Measurements from ENCODE around the gene SGCD.
A peak's percentile ranks its signal among the peaks of the same experiment; 100 is the strongest.
"Not testable (repeated sequence)": the region's sequence is repeated elsewhere in the genome, so short reads cannot be mapped to it uniquely, and the experiment has no call there.

SGCD gene

GRCh38 chr5:156654444-156654843, 327.5 kb downstream of the SGCD start:
- no peak overlapping the region for H3K4me3 ChIP-seq (ENCODE audit: control insufficient read depth, low read depth, low read length)
- no peak for DNase-seq (ENCODE audit: low read depth)
- TF ChIP-seq, protein P1, sequence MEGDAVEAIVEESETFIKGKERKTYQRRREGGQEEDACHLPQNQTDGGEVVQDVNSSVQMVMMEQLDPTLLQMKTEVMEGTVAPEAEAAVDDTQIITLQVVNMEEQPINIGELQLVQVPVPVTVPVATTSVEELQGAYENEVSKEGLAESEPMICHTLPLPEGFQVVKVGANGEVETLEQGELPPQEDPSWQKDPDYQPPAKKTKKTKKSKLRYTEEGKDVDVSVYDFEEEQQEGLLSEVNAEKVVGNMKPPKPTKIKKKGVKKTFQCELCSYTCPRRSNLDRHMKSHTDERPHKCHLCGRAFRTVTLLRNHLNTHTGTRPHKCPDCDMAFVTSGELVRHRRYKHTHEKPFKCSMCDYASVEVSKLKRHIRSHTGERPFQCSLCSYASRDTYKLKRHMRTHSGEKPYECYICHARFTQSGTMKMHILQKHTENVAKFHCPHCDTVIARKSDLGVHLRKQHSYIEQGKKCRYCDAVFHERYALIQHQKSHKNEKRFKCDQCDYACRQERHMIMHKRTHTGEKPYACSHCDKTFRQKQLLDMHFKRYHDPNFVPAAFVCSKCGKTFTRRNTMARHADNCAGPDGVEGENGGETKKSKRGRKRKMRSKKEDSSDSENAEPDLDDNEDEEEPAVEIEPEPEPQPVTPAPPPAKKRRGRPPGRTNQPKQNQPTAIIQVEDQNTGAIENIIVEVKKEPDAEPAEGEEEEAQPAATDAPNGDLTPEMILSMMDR (IDR thresholded peaks at IDR 0.05; ENCODE audit: control insufficient read depth, insufficient read depth, low read depth, low read length, missing control alignments): no peak

DNA sequence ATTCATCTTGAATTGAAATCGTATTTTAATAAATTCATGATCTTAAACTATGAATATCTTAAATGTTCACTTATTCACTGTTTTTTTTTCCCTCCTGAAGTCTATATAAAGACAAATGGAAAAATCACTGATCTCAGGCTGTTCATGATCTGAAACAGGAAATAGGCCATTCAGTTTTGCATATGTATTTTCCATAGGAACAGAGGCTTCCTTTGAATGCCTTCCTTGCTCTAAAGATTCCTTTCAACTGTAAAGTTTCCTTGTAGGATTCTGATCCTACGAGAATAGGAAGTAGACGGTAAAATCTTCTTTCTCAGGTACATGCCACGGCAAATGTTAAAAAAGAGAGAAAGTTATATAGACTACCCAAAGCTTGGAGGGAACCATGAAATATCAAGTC, 328.8 kb downstream of the SGCD start:
- DNase-seq (ENCODE audit: low read depth): no peak
- no peak overlapping the region for H3K4me3 ChIP-seq (ENCODE audit: control insufficient read depth, low read depth, low read length)
- TF ChIP-seq, protein P1 (IDR thresholded peaks at IDR 0.05; ENCODE audit: control insufficient read depth, insufficient read depth, low read depth, low read length, missing control alignments): no peak

GRCh38 chr5:156664832-156665231, 337.9 kb downstream of the SGCD start:
- not testable (repeated sequence) for DNase-seq (ENCODE audit: low read depth)

GRCh38 chr5:156666686-156667085, 339.7 kb downstream of the SGCD start:
- DNase-seq (ENCODE audit: low read depth): not testable (repeated sequence)

More at GRCh38 chr5:156664832-156665231, 337.9 kb downstream of the SGCD start:
- not testable (repeated sequence) for H3K4me3 ChIP-seq (ENCODE audit: control insufficient read depth, low read depth, low read length)

DNA sequence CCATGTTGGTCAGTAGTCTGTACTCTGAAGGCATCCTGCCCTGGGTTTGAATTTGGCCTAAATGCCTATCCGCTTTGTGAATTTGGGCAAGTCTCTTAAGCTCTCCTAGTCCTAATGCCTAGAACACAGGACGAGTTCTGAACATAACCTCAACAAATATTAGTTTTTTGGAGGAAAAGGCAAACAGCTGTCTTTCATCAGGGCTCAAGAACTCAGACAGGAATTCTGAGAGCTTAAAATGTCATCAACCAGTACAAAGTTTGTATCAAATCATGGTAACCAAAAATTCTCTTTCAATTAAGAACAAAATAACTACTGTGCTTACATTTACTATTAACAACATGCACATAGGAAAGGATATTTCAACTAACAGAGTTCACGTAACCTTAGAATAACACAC, 340.7 kb downstream of the SGCD start:
- DNase-seq (ENCODE audit: low read depth): no peak
- H3K4me3 ChIP-seq (ENCODE audit: control insufficient read depth, low read depth, low read length): no peak overlapping the region
- TF ChIP-seq, protein P1 (IDR thresholded peaks at IDR 0.05; ENCODE audit: control insufficient read depth, insufficient read depth, low read depth, low read length, missing control alignments): no peak

More at GRCh38 chr5:156666686-156667085, 339.7 kb downstream of the SGCD start:
- not testable (repeated sequence) for H3K4me3 ChIP-seq (ENCODE audit: control insufficient read depth, low read depth, low read length)

DNA sequence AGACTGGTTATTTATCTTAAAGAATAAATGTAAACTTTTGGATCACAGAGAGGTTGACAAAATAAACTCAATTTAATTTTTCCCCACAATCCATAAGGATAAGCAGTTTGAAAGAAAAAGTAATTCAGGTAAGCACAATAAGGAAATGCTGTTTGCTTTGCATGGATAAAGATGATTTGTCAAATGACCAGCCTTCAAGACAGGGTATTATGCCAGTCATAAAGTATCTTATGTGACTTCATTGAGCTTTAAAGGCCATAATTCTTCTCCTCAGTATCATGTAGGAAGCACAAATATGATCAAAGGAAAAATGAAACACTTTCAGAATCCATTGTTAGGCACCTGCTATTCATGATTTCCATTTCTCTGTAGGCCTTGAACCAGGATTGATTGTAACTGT, 342.5 kb downstream of the SGCD start:
- H3K4me3 ChIP-seq (ENCODE audit: control insufficient read depth, low read depth, low read length): no peak overlapping the region
- no peak for DNase-seq (ENCODE audit: low read depth)
- TF ChIP-seq, protein P1 (IDR thresholded peaks at IDR 0.05; ENCODE audit: control insufficient read depth, insufficient read depth, low read depth, low read length, missing control alignments): no peak

- no peak overlapping the region for H3K4me3 ChIP-seq (ENCODE audit: control insufficient read depth, low read depth, low read length)
- TF ChIP-seq, protein P1 (IDR thresholded peaks at IDR 0.05; ENCODE audit: control insufficient read depth, insufficient read depth, low read depth, low read length, missing control alignments): no peak
- no peak for DNase-seq (ENCODE audit: low read depth)
Measured at GRCh38 chr5:156670615-156671014, 343.7 kb downstream of the SGCD start.

GRCh38 chr5:156675395-156675794, 348.4 kb downstream of the SGCD start:
- H3K4me3 ChIP-seq (ENCODE audit: control insufficient read depth, low read depth, low read length): no peak overlapping the region
- TF ChIP-seq, protein P1 (IDR thresholded peaks at IDR 0.05; ENCODE audit: control insufficient read depth, insufficient read depth, low read depth, low read length, missing control alignments): no peak
- peak; percentile 1 for DNase-seq (ENCODE audit: low read depth)
